GM21737 (cell line): ENCODE measurements around the gene EGF.
"Not testable (repeated sequence)": the region's sequence is repeated elsewhere in the genome, so short reads cannot be mapped to it uniquely, and the experiment has no call there.

Experiments used
- ATAC-seq: cut with Tn5 transposase; IDR thresholded peaks from one replicate; pipeline ENCODE4 v1.9.1; 2021; ENCODE audit warnings: mild to moderate bottlenecking, moderate library complexity; ENCODE audit not compliant: unreplicated experiment

The EGF gene

DNA sequence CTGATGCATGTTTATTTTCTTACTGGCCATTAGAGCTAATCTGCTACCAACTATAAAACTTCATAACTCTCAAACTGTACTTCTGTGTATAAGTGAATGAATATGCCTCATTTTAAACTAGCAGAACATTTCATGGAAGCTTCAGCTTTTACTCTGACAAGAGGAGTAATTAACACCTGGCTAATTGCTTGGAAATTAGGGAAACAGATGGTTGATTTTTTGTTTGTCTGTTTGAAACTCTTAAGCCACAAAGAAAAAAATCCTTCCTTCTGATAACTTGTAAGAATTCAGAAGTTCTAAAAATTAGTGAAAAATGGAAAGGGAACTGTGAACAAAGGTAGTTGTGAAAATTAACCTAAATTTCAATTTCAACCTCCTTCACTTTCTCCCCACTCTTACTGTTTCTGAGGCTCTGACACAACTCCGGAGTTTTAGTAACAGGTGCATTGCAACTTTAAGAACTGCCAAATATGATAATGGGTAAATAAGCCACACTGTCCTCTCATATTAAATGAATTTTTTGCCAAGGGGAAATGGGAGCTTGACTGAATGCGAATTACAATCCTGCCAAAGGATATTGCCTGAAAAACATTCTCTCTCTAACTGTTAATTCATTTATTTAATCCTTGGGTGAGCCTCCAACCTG, 1.0 kb downstream of the EGF start:
- no peak for ATAC-seq

- ATAC-seq = no peak
Measured at GRCh38 chr4:109914322-109914721, 1.6 kb downstream of the EGF start.

- no peak for ATAC-seq
Measured at GRCh38 chr4:109915385-109916026, 2.8 kb downstream of the EGF start.

GRCh38 chr4:109916027-109916409, 3.3 kb downstream of the EGF start:
- ATAC-seq = no peak

DNA sequence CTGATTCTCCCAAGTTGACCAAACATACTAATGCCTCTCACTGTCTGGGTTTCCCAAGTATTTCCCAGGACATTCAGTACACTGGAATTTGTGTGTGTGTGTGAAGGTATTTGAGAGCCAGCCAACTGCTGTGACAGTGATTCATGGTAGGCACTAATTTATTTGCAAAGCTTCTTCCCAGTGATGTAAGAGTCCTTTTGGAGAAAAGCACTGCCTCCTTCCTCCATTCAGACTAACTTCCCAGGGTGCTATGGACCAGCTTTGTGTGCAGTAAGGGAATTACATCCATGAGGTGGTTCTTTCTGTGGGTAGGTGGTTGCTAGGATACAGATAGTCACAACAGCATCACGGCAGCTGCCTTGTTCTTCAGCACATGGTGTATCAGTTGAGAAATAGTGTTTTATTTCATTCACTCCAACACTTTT, 8.7 kb downstream of the EGF start:
- ATAC-seq = no peak

- ATAC-seq = no peak
Measured at GRCh38 chr4:109925396-109925795, 12.7 kb downstream of the EGF start.

GRCh38 chr4:109928327-109929045, 15.8 kb downstream of the EGF start:
- ATAC-seq = no peak

GRCh38 chr4:109930464-109930863, 17.8 kb downstream of the EGF start:
- no peak for ATAC-seq

GRCh38 chr4:109930872-109931271, 18.2 kb downstream of the EGF start:
- no peak for ATAC-seq

- no peak for ATAC-seq
Measured at GRCh38 chr4:109931318-109931717, 18.6 kb downstream of the EGF start.

- ATAC-seq = not testable (repeated sequence)
Measured at GRCh38 chr4:109937352-109937751, 24.7 kb downstream of the EGF start.

GRCh38 chr4:109939190-109939589, 26.5 kb downstream of the EGF start:
- no peak for ATAC-seq

DNA sequence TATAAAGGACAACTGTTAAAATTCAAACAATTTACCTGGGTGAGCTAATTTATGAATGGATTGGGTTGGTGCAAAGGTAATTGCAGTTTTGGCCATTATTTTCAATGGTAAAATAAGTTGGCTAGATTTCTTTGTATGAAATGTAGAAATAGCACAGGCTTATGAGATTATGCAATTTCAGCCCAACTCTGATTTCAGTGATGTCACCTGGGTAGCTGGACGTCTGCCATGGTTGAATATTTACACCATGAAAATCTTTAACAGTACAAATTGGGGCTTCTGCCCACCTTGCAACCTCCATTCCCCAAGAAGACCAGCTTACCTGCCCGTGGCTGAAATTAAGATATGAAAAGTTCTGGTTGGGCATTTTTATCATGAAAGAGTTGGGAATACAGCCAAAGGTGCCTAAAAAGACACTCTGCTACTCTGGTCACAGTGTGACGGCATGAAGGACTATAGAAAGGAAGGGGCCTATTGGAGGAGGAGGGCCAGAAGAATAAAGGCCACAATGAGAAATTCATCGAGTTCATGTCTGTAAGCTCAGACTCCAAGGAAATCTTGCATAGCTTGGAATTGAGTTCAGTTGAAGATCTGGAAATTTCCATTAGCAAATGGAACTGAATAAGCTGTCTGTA, 29.7 kb downstream of the EGF start:
- no peak for ATAC-seq

GRCh38 chr4:109943745-109944144, 31.1 kb downstream of the EGF start:
- no peak for ATAC-seq

- no peak for ATAC-seq
Measured at GRCh38 chr4:109944591-109944990, 31.9 kb downstream of the EGF start.

DNA sequence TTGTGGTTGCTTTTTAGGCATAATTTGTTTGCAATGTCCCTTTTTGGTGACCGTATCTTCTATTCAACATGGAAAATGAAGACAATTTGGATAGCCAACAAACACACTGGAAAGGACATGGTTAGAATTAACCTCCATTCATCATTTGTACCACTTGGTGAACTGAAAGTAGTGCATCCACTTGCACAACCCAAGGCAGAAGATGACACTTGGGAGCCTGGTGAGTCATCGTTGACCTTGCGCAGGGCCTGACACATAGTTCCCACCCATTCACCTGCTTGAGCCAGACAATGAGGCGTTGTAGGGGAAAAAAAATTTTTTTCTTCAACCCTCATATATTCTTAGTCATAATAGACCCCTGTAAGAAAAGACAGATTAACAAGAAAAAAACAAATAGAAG, 32.4 kb downstream of the EGF start:
- no peak for ATAC-seq

DNA sequence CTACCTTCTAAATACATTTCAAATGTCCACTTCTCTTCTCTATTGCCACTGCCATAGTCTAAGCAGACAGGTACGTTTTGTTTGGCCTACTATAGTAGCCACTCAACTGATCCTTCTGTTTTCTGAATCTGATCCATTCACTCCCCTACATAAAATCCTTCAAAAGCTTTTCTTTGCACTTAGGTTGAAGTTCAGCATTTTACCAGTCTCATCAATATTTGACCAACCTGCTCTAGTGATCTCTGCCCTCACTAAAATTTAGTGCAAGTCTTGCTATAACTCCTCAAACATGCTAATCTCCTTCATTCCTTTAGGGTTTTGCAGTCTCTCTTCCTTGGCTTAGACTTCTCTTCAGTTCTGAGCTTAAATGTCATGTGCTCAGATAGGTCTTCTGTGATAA, 33.4 kb downstream of the EGF start:
- no peak for ATAC-seq

GRCh38 chr4:109947457-109947856, 34.8 kb downstream of the EGF start:
- ATAC-seq = no peak

DNA sequence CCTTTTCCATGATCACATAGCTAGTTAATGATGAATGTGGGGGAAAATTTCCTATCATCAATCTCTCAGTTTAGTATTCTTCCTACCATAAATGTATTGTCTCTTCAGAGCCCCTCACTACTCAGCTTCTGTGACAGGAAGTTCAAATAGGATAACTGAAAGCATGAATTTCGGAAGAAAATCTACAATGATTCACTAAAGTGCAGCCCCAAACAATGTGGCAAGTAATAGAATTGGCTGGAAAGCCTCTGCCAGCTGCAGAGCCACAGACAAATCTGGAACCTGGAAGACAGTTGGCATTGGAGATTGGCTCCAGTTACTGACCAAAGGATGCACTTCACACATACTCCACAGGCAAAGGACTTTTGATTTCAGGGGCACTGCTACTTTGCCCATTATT, 35.2 kb downstream of the EGF start:
- ATAC-seq = no peak

DNA sequence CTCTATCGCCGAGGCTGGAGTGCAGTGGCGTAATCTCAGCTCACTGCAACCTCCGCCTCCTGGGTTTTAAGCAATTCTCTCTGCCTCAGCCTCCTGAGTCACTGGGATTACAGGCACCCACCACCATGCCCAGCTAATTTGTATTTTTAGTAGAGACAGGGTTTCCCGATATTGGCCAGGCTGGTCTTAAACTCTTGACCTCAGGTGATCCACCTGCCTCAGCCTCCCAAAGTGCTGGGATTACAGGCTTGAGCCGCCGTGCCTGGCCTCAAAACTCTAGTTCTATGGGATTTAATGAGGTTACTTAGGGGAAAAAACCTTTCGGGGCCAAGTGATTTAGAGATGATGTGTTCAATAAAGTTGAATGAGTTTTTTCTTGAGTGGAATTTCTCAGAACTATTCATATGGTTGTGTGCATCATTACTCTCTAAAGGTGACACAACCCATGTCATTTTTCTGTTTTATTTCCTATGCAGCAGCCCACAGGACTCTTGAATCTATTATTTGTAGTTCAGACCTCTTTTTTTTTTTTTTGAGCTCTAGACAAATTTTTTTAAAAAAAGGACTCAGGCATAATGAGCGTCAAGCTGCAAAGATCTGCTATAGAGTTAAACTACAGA, 36.5 kb downstream of the EGF start:
- not testable (repeated sequence) for ATAC-seq

DNA sequence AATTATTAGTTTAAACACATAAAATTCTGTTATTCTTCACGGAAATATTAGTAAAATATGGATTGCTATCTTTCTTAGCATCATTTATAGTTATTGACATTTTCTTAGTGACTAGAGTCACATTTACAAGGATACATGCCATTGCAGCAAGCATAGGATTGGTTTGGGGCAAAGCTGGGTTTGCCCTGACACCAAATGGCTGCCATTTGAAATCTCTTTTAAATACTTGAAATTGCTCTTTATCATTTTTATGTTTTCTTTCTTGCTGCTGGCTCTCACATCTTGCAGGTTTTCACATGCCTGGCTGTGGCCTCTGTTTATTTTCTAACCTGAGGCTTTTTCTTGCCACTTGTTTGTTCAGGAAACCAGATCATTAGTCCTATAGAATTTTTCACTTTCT, 39.9 kb downstream of the EGF start:
- ATAC-seq = no peak
